AG04450 (cell line): ENCODE data around the gene HYAL1. TPM values are rescaled to one million over a fixed set of nuclear protein-coding genes. Genes with fewer than 3 reads are reported as not detected.
"Not testable (repeated sequence)": the region's sequence is repeated elsewhere in the genome, so short reads cannot be mapped to it uniquely, and the experiment has no call there.

Experiments
- CTCF ChIA-PET: fragments of 300-600, 350-600 bp; formaldehyde crosslinking; extraction: SDS; loops from one replicate; lab custom pipeline; 2022; ENCODE audit warnings: antibody characterized with exemption, inconsistent platforms; lab: Charles Lee
- POLR2A ChIA-PET: fragments of 350-600 bp; formaldehyde crosslinking; extraction: SDS; loops from one replicate; lab custom pipeline; 2021; ENCODE audit warnings: antibody characterized with exemption, inconsistent platforms; lab: Yijun Ruan, JAX
- DNase-seq: peaks from one replicate; pipeline ENCODE4 v3.0.0-alpha.2; 2011; ENCODE audit warnings: low read depth, low spot score
- H3K27ac ChIP-seq: one replicate; pipeline ENCODE4 v1.5.1; 2012; ENCODE audit warnings: low read depth, low read length, control low read depth
- H3K27me3 ChIP-seq: one replicate; pipeline ENCODE4 v1.6.0; 2012; ENCODE audit warnings: low read length; ENCODE audit not compliant: control insufficient read depth, insufficient read depth
- H3K4me3 ChIP-seq: 2 replicates; pipeline ENCODE4 v1.5.1; 2011; ENCODE audit warnings: mild to moderate bottlenecking, low read depth, low read length, control low read depth
- H3K9me3 ChIP-seq: 2 replicates; pipeline ENCODE4 v1.5.1; 2012; ENCODE audit warnings: low read length; ENCODE audit not compliant: control insufficient read depth, insufficient read depth
- polyA plus RNA-seq: library from polyadenylated mRNA; depleted of rRNA; stranded (reverse); fragments of >200 nt; gene quantifications from 2 replicates; pipeline ENCODE4 v1.2.3, GENCODE V29; 2011
- TF ChIP-seq, protein P1 (sequence below): IDR thresholded peaks from 2 replicates; pipeline ENCODE4 v1.5.1; 2011; ENCODE audit warnings: low read depth, low read length, control low read depth, inconsistent platforms

The HYAL1 gene
- polyA plus RNA-seq, 1 experiment: 0.32 TPM

DNA sequence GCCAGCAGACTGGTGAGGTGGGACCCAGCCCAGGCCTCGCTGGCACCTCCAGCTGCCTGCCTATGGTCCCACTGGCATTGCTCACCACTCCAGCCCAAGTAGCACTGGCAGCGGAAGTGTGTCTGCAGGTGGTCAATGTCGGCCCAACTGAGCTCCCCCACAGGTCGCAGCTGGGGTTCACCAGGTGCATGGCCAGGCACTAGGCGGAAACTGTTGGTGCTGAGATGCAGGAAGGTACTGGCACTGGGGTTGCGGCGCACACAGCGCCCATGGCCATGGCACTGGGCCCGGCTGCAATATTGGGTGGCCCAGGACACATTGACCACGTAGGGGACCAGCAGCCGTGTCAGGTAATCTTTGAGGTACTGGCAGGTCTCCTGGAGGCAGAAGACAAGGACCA, 14.8 kb upstream of the HYAL1 start:
- ChIA-PET CTCF (no interaction called here), POLR2A (no interaction called here)
- Histone ChIP-seq H3K9me3 (no peaks in the 10 kb centered on the region; the same call in 1 of the 2 replicates), H3K27ac (no peak overlapping the region), H3K4me3 (no peak overlapping the region), H3K27me3 (no peaks in the 10 kb centered on the region)
- TF ChIP-seq, protein P1, sequence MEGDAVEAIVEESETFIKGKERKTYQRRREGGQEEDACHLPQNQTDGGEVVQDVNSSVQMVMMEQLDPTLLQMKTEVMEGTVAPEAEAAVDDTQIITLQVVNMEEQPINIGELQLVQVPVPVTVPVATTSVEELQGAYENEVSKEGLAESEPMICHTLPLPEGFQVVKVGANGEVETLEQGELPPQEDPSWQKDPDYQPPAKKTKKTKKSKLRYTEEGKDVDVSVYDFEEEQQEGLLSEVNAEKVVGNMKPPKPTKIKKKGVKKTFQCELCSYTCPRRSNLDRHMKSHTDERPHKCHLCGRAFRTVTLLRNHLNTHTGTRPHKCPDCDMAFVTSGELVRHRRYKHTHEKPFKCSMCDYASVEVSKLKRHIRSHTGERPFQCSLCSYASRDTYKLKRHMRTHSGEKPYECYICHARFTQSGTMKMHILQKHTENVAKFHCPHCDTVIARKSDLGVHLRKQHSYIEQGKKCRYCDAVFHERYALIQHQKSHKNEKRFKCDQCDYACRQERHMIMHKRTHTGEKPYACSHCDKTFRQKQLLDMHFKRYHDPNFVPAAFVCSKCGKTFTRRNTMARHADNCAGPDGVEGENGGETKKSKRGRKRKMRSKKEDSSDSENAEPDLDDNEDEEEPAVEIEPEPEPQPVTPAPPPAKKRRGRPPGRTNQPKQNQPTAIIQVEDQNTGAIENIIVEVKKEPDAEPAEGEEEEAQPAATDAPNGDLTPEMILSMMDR: no peak
- DNase-seq: no peak

DNA sequence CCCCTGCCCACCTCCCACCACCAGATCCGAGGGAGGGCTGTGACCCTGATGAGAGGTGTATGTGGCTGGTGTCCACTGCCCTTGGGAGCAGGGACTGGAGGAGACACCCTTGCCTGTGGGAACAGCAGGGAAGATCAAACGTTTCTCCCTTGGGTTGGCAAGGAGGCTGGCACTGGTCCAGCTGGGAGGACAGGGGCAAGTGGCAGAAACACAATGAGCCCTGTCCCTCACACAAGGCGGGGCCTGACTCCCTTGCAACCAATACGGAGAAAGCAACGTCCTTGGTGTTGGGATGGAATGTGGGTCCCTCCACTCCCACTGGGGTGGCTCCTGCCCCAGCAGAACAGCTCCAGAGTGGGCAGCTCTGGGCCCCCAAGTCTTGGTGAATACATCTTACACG, 13.9 kb upstream of the HYAL1 start:
- ChIA-PET CTCF (no interaction called here), POLR2A (no interaction called here)
- no peak overlapping the region for H3K27ac ChIP-seq
- H3K27me3 ChIP-seq: no peaks in the 10 kb centered on the region
- H3K9me3 ChIP-seq: no peaks in the 10 kb centered on the region; the same call in 1 of the 2 replicates
- TF ChIP-seq, protein P1: no peak
- no peak for DNase-seq
- no peak overlapping the region for H3K4me3 ChIP-seq

DNA sequence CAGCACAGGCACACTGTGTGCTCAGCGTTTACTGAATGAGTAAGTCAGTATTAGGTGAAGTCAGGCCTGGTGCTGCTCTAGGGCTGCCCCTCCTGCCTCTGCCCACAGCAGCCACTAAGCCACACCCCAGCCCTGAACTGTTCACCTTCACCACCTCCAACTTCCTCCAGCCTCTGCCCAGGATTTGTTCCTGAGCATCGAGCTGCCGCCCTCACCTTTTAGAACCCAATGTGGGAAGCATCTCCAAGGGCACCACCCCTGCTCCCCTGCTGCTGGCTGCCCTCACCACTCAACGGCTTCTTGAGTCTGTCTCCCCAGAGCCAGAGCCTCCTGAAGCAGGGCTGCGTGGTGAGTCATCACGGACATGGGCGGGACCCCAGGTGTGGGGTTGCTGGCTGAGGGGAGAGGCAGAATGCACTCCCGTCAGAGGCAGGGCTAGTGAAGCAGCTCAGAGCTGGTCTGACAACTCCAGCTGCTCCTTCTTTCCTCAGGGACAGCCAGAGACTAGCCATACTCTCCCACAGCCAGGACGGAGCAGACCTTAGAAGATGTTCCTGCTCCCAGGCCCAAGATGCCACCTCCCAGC, 13.4 kb upstream of the HYAL1 start:
- no peak for DNase-seq
- H3K27ac ChIP-seq: no peak overlapping the region
- CTCF ChIA-PET: no interaction called here
- POLR2A ChIA-PET: no interaction called here
- H3K9me3 ChIP-seq: no peaks in the 10 kb centered on the region; the same call in 1 of the 2 replicates
- no peak overlapping the region for H3K4me3 ChIP-seq
- H3K27me3 ChIP-seq: no peaks in the 10 kb centered on the region
- TF ChIP-seq, protein P1: no peak

DNA sequence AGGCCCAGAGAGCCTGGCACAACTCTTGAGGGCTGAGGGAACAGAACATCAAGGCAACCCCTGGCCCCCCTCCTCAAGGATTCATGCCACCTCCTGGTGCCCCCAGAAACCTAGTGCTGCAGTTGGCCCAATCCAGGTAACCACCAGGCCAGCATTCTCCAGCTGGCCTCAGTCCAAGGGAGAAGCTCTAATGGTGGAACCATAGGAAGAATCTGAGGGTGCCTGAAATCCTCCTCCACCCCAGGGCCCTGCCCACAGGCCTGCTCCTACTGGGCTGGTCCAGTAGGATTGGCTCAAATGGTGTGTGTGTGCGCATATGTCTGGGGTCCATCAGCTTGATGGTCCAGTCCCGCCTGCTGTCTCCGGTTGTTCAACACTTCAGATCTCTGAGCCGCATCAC, 11.4 kb upstream of the HYAL1 start:
- DNase-seq: no peak
- ChIA-PET POLR2A (interaction anchor here (0.8 to 0.9 kb wide), 2 partner anchors 13 to 15 kb away, joined by 4 read pairs; partner anchors contain the start of genes HYAL3, NAA80 and TUSC2), CTCF (interaction anchor here (0.7 kb wide), 1 partner anchor 10 kb away, joined by 5 read pairs; no protein-coding TSS in a partner anchor)
- Histone ChIP-seq H3K27me3 (no peaks in the 10 kb centered on the region), H3K4me3 (no peak overlapping the region), H3K9me3 (no peaks in the 10 kb centered on the region; the same call in 1 of the 2 replicates), H3K27ac (no peak overlapping the region)
- TF ChIP-seq, protein P1: no peak

DNA sequence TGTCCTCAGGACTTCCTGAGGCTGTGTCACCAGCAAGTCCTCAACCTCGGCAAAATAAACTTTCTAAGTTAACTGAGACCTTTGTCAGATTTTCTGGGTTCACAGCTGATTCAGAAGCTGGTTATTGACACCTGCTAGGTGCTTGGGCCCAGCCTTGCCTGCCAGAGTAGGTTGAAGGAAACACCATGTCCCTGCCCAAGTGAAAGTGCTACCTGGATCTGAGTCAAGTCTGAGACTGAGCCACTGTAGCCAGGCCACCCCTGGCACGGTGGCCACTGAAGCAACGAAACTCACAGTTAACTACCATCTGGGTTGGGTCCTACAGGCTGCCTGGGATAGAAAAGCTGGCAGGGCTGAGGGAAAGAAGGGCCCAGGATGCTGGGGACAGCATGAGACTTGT, 11.0 kb upstream of the HYAL1 start:
- ChIA-PET POLR2A (interaction anchor here (0.8 kb wide), 1 partner anchor 14 kb away, joined by 4 read pairs; the partner anchor contains the start of gene TUSC2), CTCF (no interaction called here)
- Histone ChIP-seq H3K27me3 (no peaks in the 10 kb centered on the region), H3K9me3 (peaks cover 3% of the 10 kb centered on the region), H3K27ac (no peak overlapping the region), H3K4me3 (no peak overlapping the region)
- DNase-seq: no peak
- TF ChIP-seq, protein P1: no peak

DNA sequence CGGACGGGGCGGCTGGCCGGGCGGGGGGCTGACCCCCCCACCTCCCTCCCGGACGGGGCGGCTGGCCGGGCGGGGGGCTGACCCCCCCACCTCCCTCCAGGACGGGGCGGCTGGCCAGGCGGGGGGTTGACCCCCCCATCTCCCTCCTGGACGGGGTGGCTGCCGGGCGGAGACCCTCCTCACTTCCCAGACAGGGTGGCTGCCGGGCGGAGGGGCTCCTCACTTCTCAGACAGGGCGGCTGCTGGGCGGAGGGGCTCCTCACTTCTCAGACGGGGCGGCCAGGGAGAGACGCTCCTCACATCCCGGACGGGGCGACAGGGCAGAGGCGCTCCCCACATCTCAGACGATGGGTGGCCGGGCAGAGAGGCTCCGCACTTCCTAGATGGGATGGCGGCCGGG, 8.7 kb upstream of the HYAL1 start:
- POLR2A ChIA-PET, H3K27ac ChIP-seq, DNase-seq, H3K27me3 ChIP-seq, CTCF ChIA-PET, H3K4me3 ChIP-seq: not testable (repeated sequence)
- H3K9me3 ChIP-seq: peaks cover 26% of the 10 kb centered on the region
